GM12874 (cell line): ENCODE data around the gene EXOC2.

Experiments
- TF ChIP-seq, protein P1 (sequence below): IDR thresholded peaks from 2 replicates; pipeline ENCODE4 v1.5.1; 2011; ENCODE audit warnings: low read depth, mild to moderate bottlenecking, control low read depth, low read length, moderate library complexity; ENCODE audit not compliant: insufficient read depth

The EXOC2 gene

DNA sequence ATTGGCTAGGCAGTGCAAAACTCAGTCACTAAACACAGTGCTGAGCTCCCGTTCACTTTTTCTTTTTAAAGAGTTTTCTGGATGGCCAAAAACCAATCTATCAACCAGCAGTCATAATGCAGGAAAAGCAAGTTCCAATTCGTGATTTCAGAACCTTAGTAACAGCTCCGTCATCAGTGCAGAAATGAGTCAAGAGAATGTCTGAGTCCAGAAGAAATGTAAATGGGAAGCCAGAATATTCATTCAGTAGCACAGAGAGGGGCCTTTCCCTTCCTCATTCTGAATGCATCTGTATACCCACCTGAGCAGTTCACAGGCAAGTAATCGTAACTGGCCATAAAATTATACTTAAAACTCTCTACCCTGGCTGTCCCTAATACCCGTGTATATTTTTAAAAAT lies 56.5 kb downstream of the EXOC2 start:
- TF ChIP-seq, protein P1, sequence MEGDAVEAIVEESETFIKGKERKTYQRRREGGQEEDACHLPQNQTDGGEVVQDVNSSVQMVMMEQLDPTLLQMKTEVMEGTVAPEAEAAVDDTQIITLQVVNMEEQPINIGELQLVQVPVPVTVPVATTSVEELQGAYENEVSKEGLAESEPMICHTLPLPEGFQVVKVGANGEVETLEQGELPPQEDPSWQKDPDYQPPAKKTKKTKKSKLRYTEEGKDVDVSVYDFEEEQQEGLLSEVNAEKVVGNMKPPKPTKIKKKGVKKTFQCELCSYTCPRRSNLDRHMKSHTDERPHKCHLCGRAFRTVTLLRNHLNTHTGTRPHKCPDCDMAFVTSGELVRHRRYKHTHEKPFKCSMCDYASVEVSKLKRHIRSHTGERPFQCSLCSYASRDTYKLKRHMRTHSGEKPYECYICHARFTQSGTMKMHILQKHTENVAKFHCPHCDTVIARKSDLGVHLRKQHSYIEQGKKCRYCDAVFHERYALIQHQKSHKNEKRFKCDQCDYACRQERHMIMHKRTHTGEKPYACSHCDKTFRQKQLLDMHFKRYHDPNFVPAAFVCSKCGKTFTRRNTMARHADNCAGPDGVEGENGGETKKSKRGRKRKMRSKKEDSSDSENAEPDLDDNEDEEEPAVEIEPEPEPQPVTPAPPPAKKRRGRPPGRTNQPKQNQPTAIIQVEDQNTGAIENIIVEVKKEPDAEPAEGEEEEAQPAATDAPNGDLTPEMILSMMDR, result no peak

DNA sequence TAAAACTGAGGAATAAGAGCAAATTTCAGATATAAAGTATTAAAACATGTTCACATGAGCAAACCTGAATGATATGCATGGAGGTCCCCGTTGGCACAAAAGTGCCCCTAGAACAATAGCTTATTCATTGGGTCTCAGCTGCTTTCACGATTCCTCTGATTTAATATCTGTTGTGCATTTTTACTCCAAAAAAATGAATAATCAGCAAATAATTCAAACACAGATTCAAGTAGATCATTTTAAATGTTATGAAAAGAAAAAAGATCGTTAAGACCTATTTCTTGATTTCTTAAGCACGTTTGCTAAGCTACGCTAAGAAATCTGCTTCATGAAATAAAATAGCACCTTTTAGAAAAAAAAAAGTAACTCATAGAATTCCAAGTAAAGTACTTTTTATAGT lies 57.7 kb downstream of the EXOC2 start:
- TF ChIP-seq, protein P1, result no peak

DNA sequence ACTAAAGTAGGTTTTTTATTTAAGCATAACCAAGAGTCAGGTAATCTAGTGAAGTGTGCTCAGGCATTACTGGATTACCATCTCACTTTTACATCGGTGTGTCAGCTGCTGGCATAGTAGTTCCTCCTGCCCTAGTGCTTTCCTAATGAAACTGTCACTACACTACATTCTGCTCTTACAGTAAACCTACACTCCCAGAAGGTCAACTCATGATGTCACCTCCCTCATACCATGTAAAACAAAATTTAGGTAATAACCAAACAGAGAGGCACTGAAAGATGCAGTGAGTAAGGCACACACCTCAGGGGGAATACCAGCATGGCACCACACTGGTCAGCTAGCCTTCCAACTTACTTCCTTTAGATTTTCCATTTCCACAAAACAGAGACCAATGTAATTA lies 59.3 kb downstream of the EXOC2 start:
- TF ChIP-seq, protein P1, result no peak

DNA sequence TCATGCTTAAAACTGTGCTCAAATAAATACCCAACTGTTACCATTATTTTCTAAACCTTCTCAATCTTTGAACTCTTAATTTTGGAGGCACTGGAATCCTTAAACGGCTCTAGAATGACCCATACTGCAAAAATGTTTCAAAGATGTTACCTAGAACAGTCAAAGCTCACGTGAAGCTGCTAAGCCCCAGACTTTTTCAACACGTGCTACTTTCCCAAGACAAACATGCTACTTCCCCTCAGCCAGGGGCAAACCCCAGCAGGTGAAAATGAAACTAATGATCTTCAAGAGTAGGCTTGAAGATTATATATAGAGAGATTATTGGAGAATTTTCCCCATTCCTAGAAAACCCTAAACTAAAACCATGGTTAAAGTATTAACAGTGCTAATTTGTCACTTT lies 64.2 kb downstream of the EXOC2 start:
- TF ChIP-seq, protein P1, result no peak

DNA sequence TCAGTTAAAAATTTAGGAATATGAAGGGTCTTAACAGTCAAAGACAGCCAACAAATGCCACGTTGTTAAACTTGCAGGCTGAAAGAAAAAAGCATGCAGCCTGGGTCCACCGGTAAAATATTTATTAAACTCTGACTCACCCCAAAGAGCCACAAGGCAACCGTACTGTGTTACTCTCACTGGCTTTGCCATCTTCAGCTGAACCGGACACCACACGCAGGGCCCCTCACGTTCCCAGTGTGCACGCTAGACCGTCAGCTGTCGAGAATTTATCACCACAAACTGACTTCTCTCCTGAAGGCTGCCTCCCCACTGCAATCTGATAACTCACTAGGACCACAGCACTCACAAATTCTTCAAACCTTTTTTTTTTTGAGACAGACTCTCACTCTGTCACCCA lies 66.7 kb downstream of the EXOC2 start:
- TF ChIP-seq, protein P1, result no peak

DNA sequence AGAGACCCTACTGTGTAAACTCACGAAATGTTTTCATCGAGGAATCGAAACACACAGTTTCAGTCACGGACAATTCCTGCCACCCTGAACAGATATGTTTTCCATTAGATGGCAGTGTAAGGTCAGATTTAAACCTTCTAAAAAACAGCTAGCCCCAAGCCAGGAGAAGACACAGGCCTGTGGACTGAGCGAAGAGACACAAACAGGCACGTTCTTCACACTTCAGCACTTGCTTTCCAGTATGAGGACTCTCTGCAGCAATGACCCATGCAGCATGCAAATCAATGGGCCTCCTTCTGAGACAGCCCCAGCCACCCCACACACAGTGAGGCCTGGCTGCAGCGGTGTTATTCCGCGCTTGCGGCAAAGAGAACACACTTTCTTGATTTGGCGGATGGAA lies 68.0 kb downstream of the EXOC2 start:
- TF ChIP-seq, protein P1, result no peak

DNA sequence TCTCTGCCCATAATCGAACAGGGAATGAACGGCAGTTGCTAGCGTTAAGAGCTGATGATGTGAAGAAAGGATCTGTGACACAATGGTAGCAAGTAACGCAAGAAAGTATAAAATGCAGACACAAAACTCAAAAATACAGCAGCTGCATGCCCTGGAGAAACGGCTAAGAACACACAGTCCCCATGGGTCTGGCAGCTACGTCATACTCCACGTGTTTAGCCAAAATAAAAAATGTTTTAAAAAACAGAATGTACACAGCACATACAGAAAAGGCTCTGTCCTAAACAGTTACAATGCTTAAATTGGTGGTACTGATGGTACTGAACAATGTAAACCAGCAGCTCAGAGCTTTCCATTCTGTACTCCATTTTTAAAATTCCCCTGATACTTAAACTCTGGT lies 70.5 kb downstream of the EXOC2 start:
- TF ChIP-seq, protein P1, result no peak

DNA sequence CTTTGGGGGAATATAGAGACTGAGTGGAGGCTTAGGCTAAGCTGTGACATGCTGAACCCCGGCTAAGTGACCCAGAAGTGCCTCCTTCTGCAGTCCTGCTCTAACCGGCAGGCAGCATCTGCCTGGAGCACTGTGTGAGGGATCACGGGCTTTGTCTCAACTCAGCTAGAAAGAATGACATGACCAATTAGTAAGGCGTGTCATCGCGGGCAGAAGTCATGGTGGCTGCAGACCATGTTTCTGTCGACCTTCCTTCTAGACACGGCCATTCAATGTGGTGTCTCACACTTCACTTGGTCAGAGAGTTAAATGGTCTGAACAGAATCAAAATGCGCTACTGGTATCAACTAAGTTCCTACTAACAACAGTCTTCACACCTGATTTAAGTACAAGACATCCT lies 71.0 kb downstream of the EXOC2 start:
- TF ChIP-seq, protein P1, result no peak
